Anterior cingulate cortex (tissue), 58 donors: ENCODE results near the gene SMNDC1.
"Not testable (repeated sequence)": the region's sequence is repeated elsewhere in the genome, so short reads cannot be mapped to it uniquely, and the experiment has no call there.

Source experiments
- DNase-seq, 58 donors: peaks; one replicate each; lab custom pipeline; 2025; lab: John Stamatoyannopoulos, UW

Gene SMNDC1

DNA sequence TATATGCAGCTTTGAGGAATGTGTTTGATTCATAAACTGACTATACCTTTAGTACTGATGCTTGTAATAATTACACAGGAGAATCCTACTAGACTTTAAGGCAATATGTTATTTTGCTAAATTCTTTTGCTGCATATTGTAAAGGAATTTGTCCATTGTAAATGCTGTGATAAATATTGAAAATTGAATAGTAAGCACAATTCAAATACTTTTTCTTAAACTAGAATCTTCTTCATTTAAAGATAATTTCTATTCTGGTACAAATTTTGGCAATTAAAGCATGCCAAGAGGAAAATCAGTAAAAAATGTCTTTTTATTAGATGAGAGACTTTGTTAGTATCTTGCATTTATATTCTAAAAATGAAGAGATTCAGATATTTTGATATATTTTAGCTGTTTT, 45.4 kb downstream of the SMNDC1 start:
- DNase-seq = no peak

DNA sequence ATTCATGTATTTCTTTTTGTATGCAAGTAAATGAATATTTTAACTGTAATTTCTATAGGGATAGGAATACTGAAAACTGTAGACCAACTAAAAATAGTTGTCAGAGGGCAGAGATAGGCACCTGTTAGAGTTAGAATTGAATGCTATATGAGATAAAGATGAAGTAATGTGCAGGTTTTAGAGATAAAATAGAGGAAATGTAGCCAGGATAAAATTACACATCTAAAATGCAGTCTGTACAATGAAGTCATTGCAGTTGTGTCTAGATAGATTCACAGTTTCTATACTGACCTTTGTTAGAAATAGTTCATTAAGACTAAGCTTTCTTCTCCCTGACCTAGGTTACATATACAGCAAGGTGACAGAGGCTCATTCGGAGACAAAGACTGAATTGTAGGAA, 46.2 kb downstream of the SMNDC1 start:
- no peak for DNase-seq

DNA sequence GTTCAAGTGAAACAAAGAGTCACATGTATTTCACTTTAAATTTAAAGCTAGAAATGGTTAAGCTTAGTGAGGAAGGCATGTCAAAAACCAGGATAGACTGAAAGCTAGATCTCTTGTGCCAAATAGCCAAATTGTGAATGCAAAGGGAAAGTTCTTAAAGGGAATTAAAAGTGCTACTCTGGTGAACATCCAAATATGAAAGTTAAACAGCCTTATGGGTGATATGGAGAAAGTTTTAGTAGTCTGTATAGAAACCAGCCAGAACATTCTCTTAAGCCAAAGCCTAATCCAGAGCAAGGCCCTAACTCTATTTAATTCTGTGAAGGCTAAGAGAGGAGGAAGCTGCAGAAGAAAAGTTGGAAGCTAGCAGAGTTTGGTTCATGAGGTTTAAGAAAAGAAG, 50.3 kb downstream of the SMNDC1 start:
- no peak for DNase-seq

DNA sequence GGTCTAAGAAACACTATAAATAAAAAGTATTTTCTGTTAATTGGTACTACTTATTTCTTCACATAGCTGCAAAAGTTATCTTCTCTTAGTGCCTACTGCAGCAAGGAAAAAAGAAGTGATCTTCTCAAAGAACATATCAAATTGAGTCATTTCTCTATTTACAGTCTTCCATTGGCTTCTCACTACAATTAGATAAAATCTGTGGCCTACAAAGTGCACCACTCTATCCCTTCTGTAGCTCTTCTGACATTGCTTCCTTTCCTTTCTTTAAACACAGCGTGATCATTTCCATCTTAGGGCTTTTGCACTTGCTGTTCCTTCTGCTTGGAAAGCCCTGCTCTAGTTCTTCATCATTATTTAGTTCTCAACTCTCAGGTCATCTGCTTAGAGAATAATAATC, 52.6 kb downstream of the SMNDC1 start:
- DNase-seq = no peak

DNA sequence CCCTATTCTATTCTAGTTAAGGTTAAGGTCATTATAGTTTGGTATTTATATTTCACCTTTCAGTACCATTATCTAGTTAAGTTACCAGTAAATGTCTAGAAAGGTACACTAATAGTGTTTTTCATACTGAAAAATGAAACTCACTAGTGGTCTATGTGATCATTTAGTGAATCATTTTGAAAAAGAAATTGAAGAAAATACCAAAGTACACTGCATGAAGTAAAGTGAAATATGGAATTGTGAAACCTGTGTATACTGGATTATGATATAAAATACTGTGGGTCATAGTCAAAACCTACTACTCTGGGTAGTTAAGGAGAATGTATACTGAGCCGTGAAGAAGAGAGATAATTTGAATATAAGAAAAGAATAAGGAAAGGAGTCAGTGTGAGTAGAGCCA, 53.3 kb downstream of the SMNDC1 start:
- not testable (repeated sequence) for DNase-seq

DNA sequence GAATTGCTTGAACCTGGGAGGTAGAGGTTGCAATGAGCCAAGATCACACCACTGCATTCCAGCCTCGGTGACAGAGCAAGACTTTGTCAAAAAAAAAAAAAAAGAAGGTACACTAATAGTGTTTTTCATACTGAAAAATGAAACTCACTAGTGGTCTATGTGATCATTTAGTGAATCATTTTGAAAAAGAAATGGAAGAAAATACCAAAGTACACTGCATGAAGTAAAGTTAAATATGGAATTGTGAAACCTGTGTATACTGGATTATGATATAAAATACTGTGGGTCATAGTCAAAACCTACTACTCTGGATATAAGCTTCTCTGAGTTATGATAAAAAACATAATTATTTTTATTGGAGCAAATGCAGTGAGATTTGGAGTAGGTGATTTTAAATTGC, 55.2 kb downstream of the SMNDC1 start:
- not testable (repeated sequence) for DNase-seq

DNA sequence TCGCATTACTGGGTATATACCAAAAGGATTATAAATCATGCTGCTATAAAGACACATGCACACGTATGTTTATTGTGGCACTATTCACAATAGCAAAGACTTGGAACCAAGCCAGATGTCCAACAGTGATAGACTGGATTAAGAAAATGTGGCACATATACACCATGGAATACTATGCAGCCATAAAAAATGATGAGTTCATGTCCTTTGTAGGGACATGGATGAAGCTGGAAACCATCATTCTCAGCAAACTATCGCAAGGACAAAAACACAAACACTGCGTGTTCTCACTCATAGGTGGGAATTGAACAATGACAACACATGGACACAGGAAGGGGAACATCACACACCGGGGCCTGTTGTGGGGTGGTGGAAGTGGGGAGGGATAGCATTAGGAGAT, 56.9 kb downstream of the SMNDC1 start:
- DNase-seq = not testable (repeated sequence)

DNA sequence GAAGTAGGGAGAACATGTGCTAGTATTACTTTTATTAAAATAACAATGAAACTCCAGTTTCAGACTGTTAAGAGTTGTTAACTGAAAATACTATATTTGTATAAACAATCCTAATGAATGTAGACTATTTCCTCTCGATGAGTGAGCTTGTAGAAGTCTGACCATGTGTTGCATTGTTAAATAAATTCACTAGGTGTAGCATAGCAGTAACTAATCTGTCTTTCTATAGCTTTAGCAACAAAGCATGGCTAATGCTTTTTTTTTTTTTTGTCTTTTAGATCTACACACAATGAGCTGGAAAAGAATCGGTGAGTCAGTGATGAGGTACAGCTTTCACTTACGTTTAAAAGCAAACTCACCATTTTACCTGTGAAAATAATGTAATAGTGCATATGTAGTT, 60.2 kb downstream of the SMNDC1 start:
- no peak for DNase-seq

DNA sequence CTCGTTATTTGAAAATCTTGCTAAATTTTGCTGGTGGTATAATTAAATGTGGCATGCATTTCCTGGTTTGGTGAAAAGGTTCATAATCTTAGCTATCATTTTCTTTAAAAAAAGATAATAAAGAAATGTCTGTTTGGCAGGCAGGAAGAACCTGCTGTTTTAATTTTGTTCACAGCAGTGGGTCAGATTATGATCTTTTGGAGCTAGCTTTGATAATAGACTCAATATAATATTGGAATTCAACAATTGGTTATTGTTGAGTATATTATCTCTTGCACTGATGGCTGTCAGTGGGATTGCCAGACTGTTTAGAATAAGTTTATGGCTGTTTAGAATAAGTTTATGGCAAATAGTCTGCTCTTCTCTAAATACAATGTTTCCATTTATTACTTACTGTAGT, 62.2 kb downstream of the SMNDC1 start:
- DNase-seq = no peak

DNA sequence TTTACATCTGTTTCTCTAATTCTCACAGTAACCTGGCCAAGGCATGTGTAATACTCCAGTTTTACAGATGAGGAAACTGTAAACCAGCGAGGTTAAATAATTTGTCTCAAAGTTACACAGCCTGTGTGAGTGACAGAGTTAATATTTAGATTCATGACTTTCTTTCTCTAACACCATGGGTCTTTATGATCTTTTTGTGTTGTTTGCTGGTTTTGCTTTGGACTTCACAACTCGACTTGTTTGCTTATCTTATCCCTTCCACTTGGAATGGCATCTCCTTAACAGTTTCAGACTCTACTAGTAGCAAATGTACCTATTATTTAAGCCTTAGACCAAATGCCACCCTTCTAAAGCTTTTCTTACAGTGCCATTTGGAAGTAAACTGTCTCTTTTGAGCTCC, 62.9 kb downstream of the SMNDC1 start:
- DNase-seq = no peak

DNA sequence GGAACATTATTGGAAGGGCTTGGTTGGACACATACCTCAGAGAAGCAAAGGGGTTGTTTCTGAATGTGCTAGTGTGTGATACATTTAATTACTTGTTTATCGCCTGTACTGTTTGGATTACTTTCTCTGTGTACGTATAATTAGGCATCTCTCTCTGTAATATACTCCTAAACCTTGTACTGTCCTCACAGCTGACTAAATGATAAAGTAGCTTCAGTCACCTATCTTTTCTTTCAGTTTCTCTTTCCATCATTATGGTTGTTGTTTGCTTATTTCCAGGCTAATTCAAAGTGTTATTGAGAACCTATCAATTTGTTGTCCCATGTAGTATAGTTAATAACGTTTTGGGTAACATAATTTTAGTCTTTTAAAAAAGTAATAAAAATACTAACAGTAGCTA, 63.3 kb downstream of the SMNDC1 start:
- no peak for DNase-seq
